Ishikawa (cell line): ENCODE measurements around the gene BCDIN3D.
A peak's percentile ranks its signal among the peaks of the same experiment; 100 is the strongest.

Experiments used
- CEBPB ChIP-seq: IDR thresholded peaks from 2 replicates; pipeline ENCODE4 v1.6.1; 2012
- CREB1 ChIP-seq: IDR thresholded peaks from 2 replicates; pipeline ENCODE4 v1.6.1; 2012; ENCODE audit warnings: low read depth
- EGR1 ChIP-seq: IDR thresholded peaks from 2 replicates; pipeline ENCODE4 v1.6.1; 2012
- EP300 ChIP-seq: IDR thresholded peaks from 2 replicates; pipeline ENCODE4 v1.6.1; 2012; ENCODE audit warnings: borderline replicate concordance
- FOXM1 ChIP-seq: IDR thresholded peaks from 2 replicates; pipeline ENCODE4 v1.6.1; 2012; ENCODE audit warnings: low read depth, borderline replicate concordance
- MAX ChIP-seq: IDR thresholded peaks from 2 replicates; pipeline ENCODE4 v1.6.1; 2012
- NFIC ChIP-seq: IDR thresholded peaks from 2 replicates; pipeline ENCODE4 v1.6.1; 2012
- RAD21 ChIP-seq: IDR thresholded peaks from 2 replicates; pipeline ENCODE4 v1.6.1; 2012; ENCODE audit warnings: low read depth
- REST ChIP-seq: IDR thresholded peaks from 2 replicates; pipeline ENCODE4 v1.6.1; 2012; ENCODE audit warnings: low read depth, mild to moderate bottlenecking
- TAF1 ChIP-seq: IDR thresholded peaks from 2 replicates; pipeline ENCODE4 v1.6.1; 2012; ENCODE audit warnings: low read depth, mild to moderate bottlenecking
- TCF12 ChIP-seq: IDR thresholded peaks from 2 replicates; pipeline ENCODE4 v1.6.1; 2012; ENCODE audit warnings: low read depth
- TEAD4 ChIP-seq: IDR thresholded peaks from 2 replicates; pipeline ENCODE4 v1.6.1; 2012
- USF1 ChIP-seq: IDR thresholded peaks from 2 replicates; pipeline ENCODE4 v1.6.1; 2012
- YY1 ChIP-seq: IDR thresholded peaks from 2 replicates; pipeline ENCODE4 v1.6.1; 2012; ENCODE audit warnings: low read depth
- ZBTB7A ChIP-seq: IDR thresholded peaks from 2 replicates; pipeline ENCODE4 v1.6.1; 2012; ENCODE audit warnings: low read depth

Gene BCDIN3D

GRCh38 chr12:49868449-49868848 lies 25.5 kb upstream of the BCDIN3D start:
- TF ChIP-seq YY1, result no peak
- no peak for TF ChIP-seq NFIC
- no peak for TF ChIP-seq TAF1
- TF ChIP-seq TCF12, result no peak
- no peak for TF ChIP-seq MAX
- TF ChIP-seq RAD21, result no peak
- no peak for TF ChIP-seq CEBPB
- no peak for TF ChIP-seq EGR1
- TF ChIP-seq ZBTB7A, result no peak
- TF ChIP-seq EP300, result no peak
- TF ChIP-seq CREB1, result no peak
- no peak for TF ChIP-seq FOXM1
- TF ChIP-seq REST, result no peak
- TF ChIP-seq USF1, result no peak
- TF ChIP-seq TEAD4, result no peak

- TF ChIP-seq CEBPB (no peak), FOXM1 (no peak), TAF1 (no peak), MAX (no peak), TCF12 (no peak), REST (no peak), USF1 (no peak), YY1 (no peak), RAD21 (no peak), EGR1 (no peak), NFIC (no peak), TEAD4 (no peak), CREB1 (no peak), ZBTB7A (no peak), EP300 (no peak)
Observed at GRCh38 chr12:49867570-49868341, 24.9 kb upstream of the BCDIN3D start.

GRCh38 chr12:49866859-49867569 lies 24.1 kb upstream of the BCDIN3D start:
- no peak for TF ChIP-seq EP300
- TF ChIP-seq MAX, result peak; percentile 66; the same call in 1 of the 2 replicates
- no peak for TF ChIP-seq YY1
- no peak for TF ChIP-seq TAF1
- 0 out of 2 replicates have a peak, but pooled peaks have one; percentile 23 for TF ChIP-seq USF1
- no peak for TF ChIP-seq FOXM1
- TF ChIP-seq CREB1, result no peak
- no peak for TF ChIP-seq TEAD4
- no peak; the same call in 1 of the 2 replicates for TF ChIP-seq CEBPB
- TF ChIP-seq TCF12, result no peak
- no peak for TF ChIP-seq EGR1
- TF ChIP-seq ZBTB7A, result peak; percentile 79; the same call in 1 of the 2 replicates
- peak; percentile 99 for TF ChIP-seq RAD21
- TF ChIP-seq NFIC, result no peak
- TF ChIP-seq REST, result no peak
